ENCODE measurements around the gene MACROD2.

MACROD2 gene

GRCh38 chr20:14126856-14127255 is 131.5 kb downstream of the MACROD2 start:
- TF ChIP-seq, protein P1, sequence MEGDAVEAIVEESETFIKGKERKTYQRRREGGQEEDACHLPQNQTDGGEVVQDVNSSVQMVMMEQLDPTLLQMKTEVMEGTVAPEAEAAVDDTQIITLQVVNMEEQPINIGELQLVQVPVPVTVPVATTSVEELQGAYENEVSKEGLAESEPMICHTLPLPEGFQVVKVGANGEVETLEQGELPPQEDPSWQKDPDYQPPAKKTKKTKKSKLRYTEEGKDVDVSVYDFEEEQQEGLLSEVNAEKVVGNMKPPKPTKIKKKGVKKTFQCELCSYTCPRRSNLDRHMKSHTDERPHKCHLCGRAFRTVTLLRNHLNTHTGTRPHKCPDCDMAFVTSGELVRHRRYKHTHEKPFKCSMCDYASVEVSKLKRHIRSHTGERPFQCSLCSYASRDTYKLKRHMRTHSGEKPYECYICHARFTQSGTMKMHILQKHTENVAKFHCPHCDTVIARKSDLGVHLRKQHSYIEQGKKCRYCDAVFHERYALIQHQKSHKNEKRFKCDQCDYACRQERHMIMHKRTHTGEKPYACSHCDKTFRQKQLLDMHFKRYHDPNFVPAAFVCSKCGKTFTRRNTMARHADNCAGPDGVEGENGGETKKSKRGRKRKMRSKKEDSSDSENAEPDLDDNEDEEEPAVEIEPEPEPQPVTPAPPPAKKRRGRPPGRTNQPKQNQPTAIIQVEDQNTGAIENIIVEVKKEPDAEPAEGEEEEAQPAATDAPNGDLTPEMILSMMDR (IDR thresholded peaks at IDR 0.05; ENCODE audit: insufficient read depth, missing control alignments) = no peak
- DNase-seq (ENCODE audit: insufficient read length, low spot score) (no peak), FAIRE-seq (no peak)

GRCh38 chr20:14127514-14128223 is 132.4 kb downstream of the MACROD2 start:
- DNase-seq (ENCODE audit: insufficient read length, low spot score) (no peak), FAIRE-seq (no peak)
- TF ChIP-seq, protein P1 (IDR thresholded peaks at IDR 0.05; ENCODE audit: insufficient read depth, missing control alignments) = no peak

DNA sequence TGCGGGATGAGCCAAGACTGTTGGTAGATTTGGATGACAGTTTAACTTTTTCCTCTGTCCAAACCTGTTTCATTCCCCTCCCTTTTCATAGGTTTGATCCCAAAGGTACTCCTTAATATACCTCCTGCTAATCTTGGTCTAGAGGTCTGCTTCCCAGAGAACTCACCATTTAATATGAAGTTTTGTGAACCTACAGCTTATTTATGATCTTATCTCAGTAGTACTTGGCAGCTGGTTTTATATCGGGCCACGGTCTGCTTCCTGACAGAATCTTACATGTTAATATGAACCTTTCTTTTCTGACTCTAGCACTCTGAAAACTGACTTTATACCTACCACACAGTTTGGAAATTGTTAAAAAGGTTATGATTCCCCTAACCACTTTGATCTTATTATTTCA is 138.7 kb downstream of the MACROD2 start:
- TF ChIP-seq, protein P1 (IDR thresholded peaks at IDR 0.05; ENCODE audit: insufficient read depth, missing control alignments) = no peak
- DNase-seq (ENCODE audit: insufficient read length, low spot score) (no peak), FAIRE-seq (no peak)

DNA sequence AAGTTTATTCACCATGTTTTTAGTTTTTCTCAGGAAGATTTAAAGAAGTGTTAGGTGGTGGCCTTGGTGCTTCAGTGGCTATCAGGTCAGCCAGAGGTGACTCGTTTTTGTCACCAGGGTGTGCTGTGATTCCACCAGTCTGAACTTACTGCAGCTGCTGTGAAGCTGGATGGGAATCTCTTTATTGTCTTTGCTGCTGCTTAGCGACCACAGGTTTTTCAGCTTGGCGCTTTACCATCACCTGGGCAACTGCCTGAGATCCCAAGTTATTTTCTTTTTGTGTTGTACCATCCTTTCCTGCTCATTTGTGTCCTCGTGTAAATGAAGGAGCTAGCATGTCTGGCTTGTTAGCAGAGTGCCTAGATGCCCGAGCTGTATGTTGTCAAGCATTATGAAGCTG is 146.9 kb downstream of the MACROD2 start:
- DNase-seq (ENCODE audit: insufficient read length, low spot score) (no peak), FAIRE-seq (no peak)
- TF ChIP-seq, protein P1 (IDR thresholded peaks at IDR 0.05; ENCODE audit: insufficient read depth, missing control alignments) = peak; percentile 64

GRCh38 chr20:14142964-14143627 is 147.8 kb downstream of the MACROD2 start:
- no peak for FAIRE-seq
- TF ChIP-seq, protein P1 (IDR thresholded peaks at IDR 0.05; ENCODE audit: insufficient read depth, missing control alignments) = no peak
- no peak for DNase-seq (ENCODE audit: insufficient read length, low spot score)

- FAIRE-seq (no peak), DNase-seq (ENCODE audit: insufficient read length, low spot score) (no peak)
- TF ChIP-seq, protein P1 (IDR thresholded peaks at IDR 0.05; ENCODE audit: insufficient read depth, missing control alignments) = no peak
Observed at GRCh38 chr20:14148042-14148441, 152.7 kb downstream of the MACROD2 start.

- TF ChIP-seq, protein P1 (IDR thresholded peaks at IDR 0.05; ENCODE audit: insufficient read depth, missing control alignments) = no peak
- FAIRE-seq = no peak
Observed at GRCh38 chr20:14155361-14155760, 160.0 kb downstream of the MACROD2 start.

More at GRCh38 chr20:14155361-14155760, 160.0 kb downstream of the MACROD2 start:
- no peak for DNase-seq (ENCODE audit: insufficient read length, low spot score)

Data from D721Med (cell line).